Left renal cortex interstitium (tissue), 4 donors: ENCODE results near the gene CD84. TPM values are rescaled to one million over a fixed set of nuclear protein-coding genes. Genes with fewer than 3 reads are reported as not detected.
"Not testable (repeated sequence)": the region's sequence is repeated elsewhere in the genome, so short reads cannot be mapped to it uniquely, and the experiment has no call there.

Experiments
- DNase-seq, 4 donors: peaks; one replicate each; pipeline ENCODE4 v3.0.0-alpha.2; 2013; ENCODE audit warnings: low read depth in 4 of 4, low spot score in 2 of 4, missing footprints in 1 of 4
- polyA plus RNA-seq, 4 donors: library from polyadenylated mRNA; unstranded; fragments of 120-200 nt; gene quantifications; one replicate each; pipeline ENCODE4 v1.2.1, GENCODE V29; 2013; ENCODE audit not compliant: insufficient read length in 4 of 4

CD84 gene
- polyA plus RNA-seq, 4 donors, result 0.71 to 1.5 (median 1.2) TPM

- DNase-seq, result no peak
Measured at GRCh38 chr1:160576884-160577283, 2.4 kb downstream of the CD84 start.

- DNase-seq, result no peak
Measured at GRCh38 chr1:160576390-160576789, 2.9 kb downstream of the CD84 start.

GRCh38 chr1:160575112-160575664 is 4.1 kb downstream of the CD84 start:
- no peak for DNase-seq

GRCh38 chr1:160570840-160571239 is 8.5 kb downstream of the CD84 start:
- no peak for DNase-seq

GRCh38 chr1:160569806-160570205 is 9.5 kb downstream of the CD84 start:
- no peak for DNase-seq

GRCh38 chr1:160567858-160568682 is 11.2 kb downstream of the CD84 start:
- DNase-seq, result no peak

- no peak for DNase-seq
Measured at GRCh38 chr1:160567341-160567740, 12.0 kb downstream of the CD84 start.

- DNase-seq, result no peak
Measured at GRCh38 chr1:160565564-160565963, 13.7 kb downstream of the CD84 start.

- DNase-seq, result not testable (repeated sequence)
Measured at GRCh38 chr1:160563230-160563629, 16.1 kb downstream of the CD84 start.

- DNase-seq, result not testable (repeated sequence)
Measured at GRCh38 chr1:160562745-160563144, 16.6 kb downstream of the CD84 start.

GRCh38 chr1:160560806-160561205 is 18.5 kb downstream of the CD84 start:
- no peak for DNase-seq

GRCh38 chr1:160560045-160560705 is 19.1 kb downstream of the CD84 start:
- no peak for DNase-seq

GRCh38 chr1:160559437-160559836 is 19.9 kb downstream of the CD84 start:
- DNase-seq, result not testable (repeated sequence)

- no peak for DNase-seq
Measured at GRCh38 chr1:160558660-160559380, 20.5 kb downstream of the CD84 start.

GRCh38 chr1:160553778-160554177 is 25.5 kb downstream of the CD84 start:
- DNase-seq, result no peak

- DNase-seq, result no peak
Measured at GRCh38 chr1:160552425-160552824, 26.9 kb downstream of the CD84 start.

GRCh38 chr1:160550572-160551034 is 28.7 kb downstream of the CD84 start:
- no peak for DNase-seq

- no peak for DNase-seq
Measured at GRCh38 chr1:160549665-160550006, 29.7 kb downstream of the CD84 start.

GRCh38 chr1:160548960-160549664 is 30.2 kb downstream of the CD84 start:
- no peak for DNase-seq

GRCh38 chr1:160548183-160548582 is 31.1 kb downstream of the CD84 start:
- DNase-seq, result no peak
